Measurements from ENCODE around the gene SLC38A3. TPM values are rescaled to one million over a fixed set of nuclear protein-coding genes. Genes with fewer than 3 reads are reported as not detected.

The SLC38A3 gene
- total RNA-seq, 1 donor from 2014 or later: not detected

DNA sequence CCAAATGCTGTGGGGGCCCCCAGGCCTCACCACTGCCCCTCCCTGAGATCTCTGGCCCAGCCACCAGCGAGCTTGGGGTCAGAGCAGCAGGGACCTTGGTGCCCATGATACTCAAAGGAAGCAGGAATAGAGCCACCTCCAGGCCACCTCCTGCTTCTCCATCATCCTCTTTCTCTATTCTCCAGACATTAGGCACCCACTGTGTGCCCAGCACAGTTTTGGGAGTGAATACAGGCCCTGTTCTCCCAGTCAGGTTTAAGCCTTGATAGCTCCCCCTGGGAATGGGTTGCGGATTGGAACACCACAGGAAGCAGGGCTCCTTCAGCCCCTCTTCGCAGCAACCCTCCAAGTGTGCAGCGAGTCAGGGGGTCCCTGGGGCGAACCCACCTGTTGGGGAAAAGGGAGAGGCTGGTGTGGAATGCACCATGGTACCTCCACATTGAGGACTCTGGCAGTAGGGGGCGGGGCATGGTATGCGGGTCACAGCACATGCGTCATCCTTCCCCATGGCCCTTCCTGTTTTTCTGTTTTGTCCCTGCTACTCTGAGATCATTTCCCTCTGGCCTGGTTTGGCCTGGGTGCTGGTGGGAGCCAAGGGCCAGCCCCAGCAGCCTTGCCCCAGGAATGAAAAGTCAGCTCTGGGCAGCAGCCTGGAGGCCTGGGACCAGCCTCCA lies 49.6 kb downstream of the SLC38A3 start:
- ATAC-seq (peak; percentile 59 to 72), DNase-seq (peak; percentile 86)
- no peaks in the 10 kb centered on the region for H3K27me3 ChIP-seq (ENCODE audit: low read depth)
- H3K4me1 ChIP-seq: peaks cover 84% of the 10 kb centered on the region
- peaks cover 96% of the 10 kb centered on the region for H3K36me3 ChIP-seq
- H3K9me3 ChIP-seq: no peaks in the 10 kb centered on the region
- H3K27ac ChIP-seq: peak overlapping the region; percentile 96
- no peak overlapping the region for H3K4me3 ChIP-seq
- no peak for TF ChIP-seq CTCF (IDR thresholded peaks at IDR 0.05)
- intact Hi-C loops (cut with DNase I): no loop called here

GRCh38 chr3:50255251-50255615 lies 50.2 kb downstream of the SLC38A3 start:
- H3K27me3 ChIP-seq (ENCODE audit: low read depth): no peaks in the 10 kb centered on the region
- H3K9me3 ChIP-seq: no peaks in the 10 kb centered on the region
- DNase-seq (no peak), ATAC-seq (no peak)
- no peak for TF ChIP-seq CTCF (IDR thresholded peaks at IDR 0.05)
- intact Hi-C loops (cut with DNase I): no loop called here
- peaks cover 82% of the 10 kb centered on the region for H3K4me1 ChIP-seq
- H3K27ac ChIP-seq: peak overlapping the region; percentile 96
- H3K4me3 ChIP-seq: no peak overlapping the region
- H3K36me3 ChIP-seq: peaks cover 91% of the 10 kb centered on the region

GRCh38 chr3:50256978-50257890 lies 52.2 kb downstream of the SLC38A3 start:
- TF ChIP-seq CTCF (IDR thresholded peaks at IDR 0.05): peak; percentile 50
- H3K36me3 ChIP-seq: peaks cover 72% of the 10 kb centered on the region
- no peaks in the 10 kb centered on the region for H3K27me3 ChIP-seq (ENCODE audit: low read depth)
- no peak for ATAC-seq
- no peak overlapping the region for H3K4me3 ChIP-seq
- H3K27ac ChIP-seq: peak overlapping the region; percentile 96
- no peak for DNase-seq
- no peaks in the 10 kb centered on the region for H3K9me3 ChIP-seq
- intact Hi-C loops (cut with DNase I): no loop called here
- peaks cover 78% of the 10 kb centered on the region for H3K4me1 ChIP-seq

DNA sequence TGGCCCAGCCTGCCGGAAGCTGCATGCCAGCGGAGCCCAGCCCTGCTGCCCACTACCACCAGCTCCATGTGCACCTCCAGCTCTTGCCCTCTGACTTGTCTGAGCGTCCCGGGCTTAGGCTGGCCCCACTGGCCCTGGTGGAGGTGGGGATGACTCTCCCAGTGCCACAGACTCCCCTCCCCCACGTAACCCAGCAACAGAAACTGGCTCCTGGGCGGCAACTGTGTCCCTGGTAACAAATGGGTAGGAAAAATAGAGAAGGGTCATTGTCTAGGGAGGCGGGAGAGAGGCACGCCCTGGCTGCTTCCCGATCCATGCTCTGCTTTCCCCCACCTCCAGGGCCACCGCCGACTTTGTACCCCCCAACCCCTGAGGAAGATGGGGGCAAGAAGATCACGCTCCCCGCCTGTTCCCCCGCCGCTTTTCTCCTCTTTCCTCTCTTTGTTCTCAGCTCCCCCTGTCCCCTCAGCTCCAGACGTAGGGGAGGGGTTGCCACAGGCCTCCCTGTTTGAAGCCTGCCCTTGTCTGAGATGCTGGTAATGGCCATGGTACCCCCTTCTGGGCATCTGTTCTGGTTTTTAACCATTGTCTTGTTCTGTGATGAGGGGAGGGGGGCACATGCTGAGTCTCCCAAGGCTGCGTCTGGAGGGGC lies 53.1 kb downstream of the SLC38A3 start:
- intact Hi-C loops (cut with DNase I): no loop called here
- peaks cover 70% of the 10 kb centered on the region for H3K4me1 ChIP-seq
- no peak overlapping the region for H3K4me3 ChIP-seq
- ATAC-seq (no peak), DNase-seq (no peak)
- H3K9me3 ChIP-seq: no peaks in the 10 kb centered on the region
- no peaks in the 10 kb centered on the region for H3K27me3 ChIP-seq (ENCODE audit: low read depth)
- TF ChIP-seq CTCF (IDR thresholded peaks at IDR 0.05): no peak
- peak overlapping the region; percentile 96 for H3K27ac ChIP-seq
- H3K36me3 ChIP-seq: peaks cover 63% of the 10 kb centered on the region

DNA sequence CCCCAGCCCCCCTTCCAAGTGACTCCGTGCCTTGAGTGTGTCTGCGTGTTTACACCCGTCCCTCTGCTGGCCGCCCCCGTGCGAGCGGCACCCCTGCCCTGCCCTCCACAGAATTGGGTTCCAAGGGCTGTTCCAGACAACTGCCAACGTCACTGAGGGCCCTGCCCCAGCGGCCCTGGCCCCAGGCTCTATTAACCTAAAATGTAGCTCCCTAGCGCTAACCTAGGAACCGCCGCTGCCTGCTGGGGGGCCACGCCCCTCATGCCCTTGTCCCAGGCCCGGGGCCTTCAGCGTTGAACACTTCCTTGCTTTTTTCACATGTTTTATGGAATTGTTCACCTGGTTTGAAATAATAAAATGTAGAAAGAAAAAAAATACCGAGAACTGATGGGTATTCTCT lies 53.9 kb downstream of the SLC38A3 start:
- Histone ChIP-seq H3K4me1 (peaks cover 72% of the 10 kb centered on the region), H3K27me3 (ENCODE audit: low read depth) (no peaks in the 10 kb centered on the region), H3K4me3 (no peak overlapping the region), H3K9me3 (no peaks in the 10 kb centered on the region), H3K27ac (peak overlapping the region; percentile 96), H3K36me3 (peaks cover 55% of the 10 kb centered on the region)
- TF ChIP-seq CTCF (IDR thresholded peaks at IDR 0.05): no peak
- intact Hi-C loops (cut with DNase I): no loop called here
- ATAC-seq (no peak), DNase-seq (no peak)
